ENCODE measurements around the gene C18orf32.
"Not testable (repeated sequence)": the region's sequence is repeated elsewhere in the genome, so short reads cannot be mapped to it uniquely, and the experiment has no call there.

The C18orf32 gene

GRCh38 chr18:49486953-49487710, at the start of gene C18orf32:
TSS of gene C18orf32 (minus strand) at chr18:49487234. CDS start at chr18:49483748, 3,486 bp downstream.
- peak; percentile 95 for DNase-seq

DNA sequence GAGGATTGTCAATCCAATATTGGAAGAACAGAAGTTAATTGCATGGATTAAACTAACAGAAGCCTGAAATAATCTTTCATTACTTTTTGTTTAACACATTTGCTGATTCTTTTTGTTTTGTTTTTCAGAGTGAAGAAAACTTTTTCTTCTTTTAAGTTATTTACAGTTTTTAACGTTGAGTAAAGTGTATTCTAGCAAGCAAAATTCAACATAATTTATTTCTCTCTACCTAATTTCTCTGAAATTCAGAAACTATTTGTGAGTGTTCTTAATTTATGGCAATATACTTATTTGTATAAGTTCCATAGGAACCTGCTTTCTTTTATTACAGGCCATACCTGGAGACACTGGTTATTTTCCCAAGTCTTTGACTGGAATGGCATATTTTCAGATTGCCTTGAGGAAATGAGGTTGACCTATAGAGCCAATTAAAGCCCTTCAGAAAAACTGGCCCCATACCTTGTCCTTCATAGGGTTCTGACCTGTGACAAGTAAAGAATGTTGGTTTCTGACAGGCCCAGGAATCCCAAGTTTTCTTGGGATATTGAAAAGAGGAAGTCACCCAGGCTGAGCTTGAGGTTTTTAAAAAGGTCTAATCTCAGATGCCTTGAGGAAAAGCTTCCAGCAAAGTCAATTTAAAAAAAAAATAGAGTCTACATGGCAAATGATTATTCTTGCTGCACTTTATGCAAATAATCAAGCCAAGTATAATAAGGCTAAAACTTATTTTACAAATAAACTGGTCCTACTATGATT, 48.0 kb upstream of the C18orf32 start:
- DNase-seq, result no peak

- DNase-seq, result no peak
These were observed 44.7 kb upstream of the C18orf32 start for GRCh38 chr18:49531678-49532153.

GRCh38 chr18:49529596-49529995, 42.6 kb upstream of the C18orf32 start:
- DNase-seq, result no peak

DNA sequence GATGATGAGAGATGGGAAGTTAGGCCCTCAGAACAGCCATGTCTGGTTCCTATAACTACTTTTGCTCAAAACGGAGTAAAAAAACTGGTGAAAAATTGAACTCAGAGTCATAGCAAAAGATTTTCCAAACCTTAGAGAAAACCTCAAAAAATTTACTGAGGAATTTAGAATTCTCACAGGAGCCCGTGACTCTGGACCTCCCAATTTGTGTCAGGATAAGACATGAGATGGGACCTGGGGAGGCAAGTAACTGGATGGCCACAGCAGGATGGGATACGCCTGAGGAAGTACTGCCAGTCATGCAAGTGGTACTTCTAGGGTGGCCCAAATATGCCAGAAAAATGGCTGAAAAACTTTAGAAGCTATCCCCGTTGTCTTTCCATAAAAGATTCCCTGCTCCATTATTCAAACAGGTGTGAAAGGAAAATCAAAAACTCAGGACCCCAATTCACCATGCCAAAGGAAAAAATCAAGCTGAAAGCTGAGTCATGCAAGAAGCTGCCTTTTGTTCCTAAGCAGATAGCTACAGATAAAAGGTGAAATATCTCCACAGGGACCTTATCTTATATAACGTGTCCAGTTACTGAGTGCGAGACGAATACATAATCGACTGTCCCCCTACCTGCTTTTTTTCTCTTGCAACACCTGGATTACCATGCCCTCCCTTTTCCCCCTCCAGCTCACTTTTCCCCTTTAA, 40.7 kb upstream of the C18orf32 start:
- no peak for DNase-seq

DNA sequence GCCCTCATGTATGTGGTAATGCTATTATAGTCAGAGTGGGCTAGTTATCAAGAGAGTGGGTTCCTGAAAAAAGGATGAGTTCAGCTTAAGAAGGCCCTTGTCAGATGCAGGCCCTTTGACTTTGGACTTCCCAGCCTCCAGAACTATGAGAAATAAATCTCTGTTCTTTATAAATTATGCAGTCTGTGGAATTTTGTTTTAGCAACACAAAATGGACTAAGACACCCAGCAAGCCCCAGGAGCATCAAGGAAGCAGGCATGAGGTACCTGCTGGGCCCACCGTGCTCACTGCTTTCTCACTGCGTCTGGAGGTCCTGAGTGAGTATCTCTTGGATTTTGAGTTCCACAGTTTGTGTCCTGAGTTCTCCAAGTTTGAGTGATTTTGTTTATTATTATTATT, 38.9 kb upstream of the C18orf32 start:
- no peak for DNase-seq

DNA sequence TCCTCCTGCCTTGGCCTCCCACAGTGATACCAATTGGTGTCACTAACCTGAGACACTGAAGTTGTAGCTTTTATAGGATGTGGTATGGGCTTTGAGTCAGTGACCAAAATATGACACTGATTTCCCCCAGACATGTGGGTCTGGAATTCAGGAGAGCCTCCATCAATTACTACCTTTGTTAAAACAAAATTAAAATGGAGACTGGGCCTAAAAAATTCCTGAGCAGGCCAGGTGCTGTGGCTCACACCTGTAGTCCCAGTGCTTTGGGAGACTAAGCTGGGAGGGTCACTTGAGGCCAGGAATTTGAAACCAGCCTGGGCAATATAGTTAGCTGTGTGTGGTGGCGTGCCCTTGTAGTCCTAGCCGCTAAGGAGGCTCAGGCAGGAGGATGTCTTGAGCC, 37.9 kb upstream of the C18orf32 start:
- DNase-seq, result no peak

DNA sequence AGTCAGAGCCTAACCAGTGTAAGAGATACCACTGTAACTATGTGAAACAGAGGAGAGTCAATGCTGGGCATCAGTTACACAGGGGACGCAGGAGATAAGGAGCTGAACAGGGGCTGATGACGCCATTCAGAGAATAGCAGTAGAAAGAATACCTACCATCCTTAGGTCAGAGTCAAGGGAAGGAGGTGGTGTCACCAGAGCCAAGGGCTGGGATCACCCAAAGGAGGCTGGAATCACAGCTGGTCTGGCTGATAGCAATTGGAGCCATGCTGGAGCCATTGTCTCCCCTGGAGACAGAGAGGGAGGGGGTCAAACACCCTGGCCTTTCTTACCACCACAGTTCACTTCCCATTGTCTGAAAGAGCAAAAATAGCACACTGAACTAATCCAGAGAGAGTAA, 37.3 kb upstream of the C18orf32 start:
- no peak for DNase-seq

DNA sequence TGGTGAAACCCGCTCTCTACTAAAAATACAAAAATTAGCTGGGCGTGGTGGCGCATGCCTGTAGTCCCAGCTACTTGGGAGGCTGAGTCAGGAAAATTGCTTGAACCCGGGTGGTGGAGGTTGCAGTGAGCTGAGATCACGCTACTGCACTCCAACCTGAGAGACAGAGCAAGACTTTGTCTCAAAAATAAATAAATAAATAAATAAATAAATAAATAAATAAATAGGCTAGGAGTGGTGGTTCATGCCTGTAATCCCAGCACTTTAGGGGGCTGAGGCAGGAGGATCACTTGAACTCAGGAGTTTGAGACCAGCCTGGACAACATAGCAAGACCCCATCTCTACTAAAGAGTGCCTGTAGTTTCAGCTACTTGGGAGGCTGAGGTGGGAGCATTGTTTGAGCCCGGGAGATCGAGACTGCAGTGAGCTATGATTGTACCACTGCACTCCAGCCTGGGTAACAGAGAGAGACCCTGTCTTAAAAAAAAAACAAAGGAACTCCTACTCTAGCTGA, 36.6 kb upstream of the C18orf32 start:
- not testable (repeated sequence) for DNase-seq

DNA sequence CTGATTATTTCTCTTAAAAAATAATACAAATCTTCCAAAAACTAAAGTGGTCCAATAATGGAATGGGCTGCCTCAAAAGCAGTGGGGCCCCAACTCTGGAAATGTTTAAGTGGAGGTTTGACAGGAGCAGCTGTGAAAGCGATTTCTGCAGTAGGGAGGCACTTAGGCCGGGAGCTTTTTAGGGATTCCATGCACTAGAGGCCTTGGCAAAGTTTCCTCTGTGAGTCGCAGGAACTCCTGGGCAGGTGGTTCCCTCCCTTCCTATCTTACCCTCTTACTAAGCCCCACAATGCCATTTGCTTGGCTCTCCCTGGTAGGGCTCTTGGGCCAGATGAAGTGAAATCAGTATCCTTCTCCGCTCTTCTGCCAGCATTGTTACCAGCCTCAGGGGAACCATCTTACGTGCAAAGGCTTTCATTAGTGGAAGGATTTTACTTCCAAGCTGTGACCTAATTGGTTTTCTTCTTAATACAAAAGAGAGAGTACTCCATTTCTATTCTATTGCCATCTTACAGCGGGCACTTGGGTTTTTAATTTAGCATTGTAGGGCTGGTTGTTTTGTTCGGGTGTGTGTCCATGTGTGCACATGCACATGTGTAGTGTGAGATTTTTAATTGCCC, 34.3 kb upstream of the C18orf32 start:
- DNase-seq, result no peak

DNA sequence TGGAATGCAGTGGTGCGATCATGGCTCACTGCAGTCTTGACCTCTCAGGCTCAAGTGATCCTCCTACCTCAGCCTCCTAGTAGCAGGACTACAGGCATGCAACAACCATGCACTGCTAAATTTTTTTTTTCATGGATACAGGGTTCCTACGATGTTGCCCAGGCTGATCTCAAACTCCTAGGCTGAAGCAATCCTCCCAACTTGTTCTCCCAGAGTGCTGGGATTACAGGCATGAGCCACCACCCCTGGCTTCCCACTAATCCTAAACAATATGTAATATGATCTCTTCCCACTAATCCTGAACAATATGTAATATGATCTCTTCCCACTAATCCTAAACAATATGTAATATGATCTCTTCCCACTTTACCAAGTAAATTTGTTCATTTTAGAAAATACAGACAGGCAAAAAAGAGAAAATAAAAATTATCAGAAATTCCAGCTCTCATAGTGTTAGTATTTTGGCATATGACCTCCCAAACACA, 33.7 kb upstream of the C18orf32 start:
- DNase-seq, result no peak

GRCh38 chr18:49519101-49519971, 32.3 kb upstream of the C18orf32 start:
- DNase-seq, result no peak

DNA sequence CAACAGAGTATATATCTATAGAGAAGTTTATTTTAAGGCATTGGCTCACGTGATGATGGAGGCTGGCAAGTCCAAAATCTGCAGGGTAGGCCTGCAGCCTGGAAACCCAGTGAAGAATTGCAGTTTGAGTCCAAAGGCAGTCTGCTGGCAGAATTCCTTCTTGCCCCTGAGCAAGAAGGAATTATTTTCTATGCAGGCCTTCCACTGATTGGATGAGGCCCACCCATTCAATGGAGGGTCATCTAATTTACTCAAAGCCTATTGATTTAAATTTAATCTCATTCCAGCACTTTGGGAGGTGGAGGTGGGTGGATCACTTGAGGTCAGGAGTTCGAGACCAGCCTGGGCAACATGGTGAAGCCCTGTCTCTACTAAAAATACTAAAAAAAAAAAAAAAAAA, 30.4 kb upstream of the C18orf32 start:
- DNase-seq, result no peak

GRCh38 chr18:49515516-49515915, 28.5 kb upstream of the C18orf32 start:
- DNase-seq, result no peak

- not testable (repeated sequence) for DNase-seq
These were observed 28.0 kb upstream of the C18orf32 start for GRCh38 chr18:49515003-49515402.

DNA sequence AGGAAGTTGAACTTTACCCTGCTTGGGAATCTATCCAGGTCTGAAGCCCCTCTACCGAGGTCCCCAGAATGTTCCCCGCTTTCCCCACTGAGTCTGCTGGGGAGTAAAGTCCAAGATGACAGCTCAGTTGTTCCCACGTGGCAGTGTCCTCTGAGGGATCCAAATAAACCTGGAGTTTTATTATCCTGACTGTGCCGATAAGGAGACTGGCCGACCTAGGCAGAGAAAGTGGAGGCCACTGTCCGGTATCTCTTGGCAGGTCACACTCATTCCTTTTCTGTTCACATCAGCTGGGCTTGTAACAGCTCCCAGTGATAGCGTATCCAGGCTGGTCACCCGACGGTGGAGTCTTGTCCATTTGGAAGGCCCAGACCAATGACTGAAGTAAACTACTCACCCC, 27.5 kb upstream of the C18orf32 start:
- DNase-seq, result no peak

- DNase-seq, result not testable (repeated sequence)
These were observed 25.8 kb upstream of the C18orf32 start for GRCh38 chr18:49512876-49513275.

DNA sequence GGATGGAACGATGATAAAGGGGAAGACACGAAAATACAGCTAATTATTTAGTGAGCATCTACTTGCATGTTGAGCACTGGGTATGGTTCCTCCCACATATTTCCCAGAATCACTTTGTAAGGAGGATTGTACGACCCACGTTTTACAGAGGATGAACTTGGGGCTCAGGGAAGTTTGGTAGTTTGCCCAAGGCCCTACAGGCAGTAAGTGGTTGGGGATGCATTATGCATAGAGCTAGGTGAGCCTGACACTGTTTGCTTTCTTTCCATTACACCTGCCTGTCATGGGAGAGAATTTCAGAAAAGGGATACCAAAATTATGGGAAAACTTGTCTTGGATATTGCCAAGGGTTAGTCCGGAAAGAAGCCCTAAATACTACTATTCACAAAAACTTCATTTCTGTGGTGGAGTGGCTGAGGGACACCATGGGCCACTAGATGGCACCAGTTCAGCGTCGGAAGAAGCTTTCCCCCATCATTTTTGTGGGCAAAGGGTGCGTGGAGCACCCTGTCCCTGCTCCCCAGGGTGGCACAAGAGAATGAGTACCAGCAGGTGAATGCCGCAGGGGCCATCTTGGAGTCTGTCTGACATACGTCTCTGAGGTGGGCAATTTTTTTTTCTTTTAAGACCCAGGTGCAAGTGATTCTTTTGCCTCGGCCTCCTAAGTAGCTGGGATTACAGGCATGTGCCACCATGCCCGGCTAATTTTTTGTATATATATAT, 23.5 kb upstream of the C18orf32 start:
- peak; percentile 42 for DNase-seq

- not testable (repeated sequence) for DNase-seq
These were observed 19.4 kb upstream of the C18orf32 start for GRCh38 chr18:49506438-49506837.

DNA sequence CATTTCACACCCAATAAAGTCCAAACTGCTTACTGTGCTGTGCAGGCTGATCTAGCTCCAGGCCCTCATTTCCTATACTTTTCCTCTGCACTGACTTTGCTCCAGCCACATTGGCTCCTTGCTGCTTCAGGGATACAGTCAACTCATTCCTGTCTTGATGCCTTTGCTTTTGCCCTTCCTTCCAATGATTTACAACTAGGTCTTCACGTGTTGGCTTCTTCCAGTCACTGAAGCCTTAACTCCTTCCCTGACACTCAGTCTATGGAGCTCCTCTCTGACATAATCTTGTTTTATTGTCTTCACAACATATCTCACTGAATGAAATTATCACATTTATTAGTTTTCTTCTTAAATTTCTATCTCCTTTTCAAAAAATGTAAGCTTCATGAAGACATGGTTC, 16.9 kb upstream of the C18orf32 start:
- no peak for DNase-seq
